Sigmoid colon (tissue), 7 donors: ENCODE results near the gene BRSK2. TPM values are rescaled to one million over a fixed set of nuclear protein-coding genes. Genes with fewer than 3 reads are reported as not detected.

Experiments used
- DNase-seq: peaks from one replicate; pipeline ENCODE4 v3.0.0-alpha.2; 2019
- H3K27ac ChIP-seq, 4 donors: fragments of 200-600 bp; sonication (generic); one replicate each; pipeline ENCODE4 v1.5.1; 2016 to 2019; ENCODE audit warnings: mild to moderate bottlenecking in 1 of 4
- H3K27me3 ChIP-seq, 3 donors: fragments of 200-600 bp; sonication (generic); one replicate each; pipeline ENCODE4 v1.5.1; 2019; ENCODE audit warnings: mild to moderate bottlenecking in 1 of 3
- H3K36me3 ChIP-seq, 4 donors: fragments of 200-600 bp; sonication (generic); one replicate each; pipeline ENCODE4 v1.5.1; 2016 to 2019
- H3K4me1 ChIP-seq, 4 donors: fragments of 200-600 bp; sonication (generic); one replicate each; pipeline ENCODE4 v1.5.1; 2017 to 2019
- H3K4me3 ChIP-seq, 4 donors: fragments of 200-600 bp; sonication (generic); one replicate each; pipeline ENCODE4 v1.5.1; 2017 to 2019; ENCODE audit warnings: mild to moderate bottlenecking in 2 of 4, moderate library complexity in 1 of 4
- H3K9me3 ChIP-seq, 4 donors: fragments of 200-600 bp in 3 of 4; sonication (generic) in 3 of 4; one replicate each; pipeline versions ENCODE4 v1.5.1 to v1.6.1; 2013 to 2019
- CTCF ChIP-seq, 4 experiments: fragments of 450-650 bp in 3 of 4; fragments of 200-600 bp in 1 of 4; IDR thresholded peaks; one replicate each; pipeline ENCODE4 v1.5.1; 2016 to 2019; ENCODE audit warnings: antibody characterized with exemption in 4 of 4, mild to moderate bottlenecking in 3 of 4, moderate library complexity in 2 of 4
- EP300 ChIP-seq, 4 donors: sonication (generic); formaldehyde crosslinking; IDR thresholded peaks; one replicate each; pipeline ENCODE4 v1.6.1; 2017; ENCODE audit warnings: antibody characterized with exemption in 4 of 4
- POLR2A ChIP-seq, 2 donors: fragments of 450-650 bp; IDR thresholded peaks; one replicate each; pipeline ENCODE4 v1.6.1; 2016; ENCODE audit warnings: antibody characterized with exemption in 2 of 2, mild to moderate bottlenecking in 2 of 2, moderate library complexity in 2 of 2
- POLR2AphosphoS5 ChIP-seq, 4 donors: sonication (generic); formaldehyde crosslinking; IDR thresholded peaks; one replicate each; pipeline ENCODE4 v1.6.1; 2017; ENCODE audit warnings: antibody characterized with exemption in 4 of 4
- WGBS, 2 donors: extraction: QIAGEN DNeasy Blood & Tissue Kit; methylation state at CpG; one replicate each; pipeline ENCODE4 v1.1.7; 2013; 5-methylcytosine and 5-hydroxymethylcytosine counted together
- intact Hi-C: fragments of 100-400 bp; cut with DNase I; formaldehyde crosslinking; loops from one replicate; pipeline ENCODE4 v1.15.1; 2023
- polyA plus RNA-seq, 3 donors: library from polyadenylated mRNA; stranded (reverse); fragments of 200-250 nt; gene quantifications; one replicate each; pipeline ENCODE4 v1.2.3, GENCODE V29; 2013
- total RNA-seq, 4 donors: library from RNA; depleted of rRNA; stranded (reverse); fragments of >200 nt; gene quantifications; one replicate each; pipeline ENCODE4 v1.1.0, GENCODE V29; 2016
- donor health status: healthy with polysubstance abuse.
- donor health status: Bipolar disorder and iron deficiency.
- donor health status: healthy.

The BRSK2 gene
- total and polyA plus RNA-seq, 7 donors = 1.7 to 3.2 (median 1.9) TPM; not detected in 2

GRCh38 chr11:1351278-1351937 is 38.3 kb upstream of the BRSK2 start:
- Histone ChIP-seq H3K4me3 (no peak overlapping the region), H3K27me3 (peaks cover 0 to 12% (median 0%) of the 10 kb centered on the region in 3 donors), H3K4me1 (no peaks in the 10 kb centered on the region), H3K36me3 (no peaks in the 10 kb centered on the region), H3K27ac (no peak overlapping the region), H3K9me3 (no peaks in the 10 kb centered on the region)
- peak; percentile 14 for DNase-seq
- intact Hi-C loops = no loop called here
- 66 to 76% methylated on average over 12 of the region's 12 CpGs for WGBS, 2 donors
- no peak for TF ChIP-seq POLR2A (IDR thresholded peaks at IDR 0.05)

- Histone ChIP-seq H3K4me3 (no peak overlapping the region), H3K9me3 (no peaks in the 10 kb centered on the region), H3K27me3 (peaks cover 0 to 12% (median 0%) of the 10 kb centered on the region in 3 donors), H3K27ac (no peak overlapping the region), H3K36me3 (no peaks in the 10 kb centered on the region), H3K4me1 (no peaks in the 10 kb centered on the region)
- peak; percentile 24 for DNase-seq
- WGBS, 2 donors = 61 to 78% methylated on average over 8 of the region's 8 CpGs
- no peak for TF ChIP-seq CTCF (IDR thresholded peaks at IDR 0.05)
- no peak for TF ChIP-seq POLR2AphosphoS5 (IDR thresholded peaks at IDR 0.05)
- no peak for TF ChIP-seq POLR2A (IDR thresholded peaks at IDR 0.05)
- intact Hi-C loops = no loop called here
These were observed 36.9 kb upstream of the BRSK2 start for GRCh38 chr11:1352696-1353382.

- WGBS, 2 donors = 72 to 81% methylated on average over 32 of the region's 32 CpGs
- Histone ChIP-seq H3K4me1 (no peaks in the 10 kb centered on the region), H3K27ac (no peak overlapping the region), H3K4me3 (no peak overlapping the region), H3K9me3 (no peaks in the 10 kb centered on the region), H3K36me3 (no peaks in the 10 kb centered on the region), H3K27me3 (peaks cover 0 to 12% (median 0%) of the 10 kb centered on the region in 3 donors)
- DNase-seq = peak; percentile 50
- intact Hi-C loops = no loop called here
- no peak for TF ChIP-seq POLR2A (IDR thresholded peaks at IDR 0.05)
- no peak for TF ChIP-seq EP300 (IDR thresholded peaks at IDR 0.05)
- no peak for TF ChIP-seq POLR2AphosphoS5 (IDR thresholded peaks at IDR 0.05)
- no peak for TF ChIP-seq CTCF (IDR thresholded peaks at IDR 0.05)
These were observed 36.2 kb upstream of the BRSK2 start for GRCh38 chr11:1353383-1354124.

- Histone ChIP-seq H3K9me3 (no peaks in the 10 kb centered on the region), H3K4me3 (no peak overlapping the region)
These were observed 35.4 kb upstream of the BRSK2 start for GRCh38 chr11:1354125-1354938.

More at GRCh38 chr11:1354125-1354938, 35.4 kb upstream of the BRSK2 start:
- H3K27ac ChIP-seq = no peak overlapping the region
- H3K4me1 ChIP-seq = no peaks in the 10 kb centered on the region
- DNase-seq = peak; percentile 52
- H3K27me3 ChIP-seq = peaks cover 0 to 12% (median 0%) of the 10 kb centered on the region in 3 donors
- H3K36me3 ChIP-seq = no peaks in the 10 kb centered on the region
- WGBS, 2 donors = 76 to 81% methylated on average over 32 of the region's 32 CpGs
- intact Hi-C loops = no loop called here
- TF ChIP-seq POLR2AphosphoS5 (IDR thresholded peaks at IDR 0.05) (no peak), CTCF (IDR thresholded peaks at IDR 0.05) (no peak), EP300 (IDR thresholded peaks at IDR 0.05) (no peak), POLR2A (IDR thresholded peaks at IDR 0.05) (no peak)
